NCI-H774 (cell line): ENCODE measurements around the gene PRRT3.
"Not testable (repeated sequence)": the region's sequence is repeated elsewhere in the genome, so short reads cannot be mapped to it uniquely, and the experiment has no call there.

Experiments used
- DNase-seq: peaks from one replicate; lab custom pipeline; 2025; lab: John Stamatoyannopoulos, UW

PRRT3 gene

GRCh38 chr3:9897408-9898372 lies 54.5 kb downstream of the PRRT3 start:
- DNase-seq, result no peak

- not testable (repeated sequence) for DNase-seq
These were observed 55.3 kb downstream of the PRRT3 start for GRCh38 chr3:9896755-9897407.

- not testable (repeated sequence) for DNase-seq
These were observed 56.5 kb downstream of the PRRT3 start for GRCh38 chr3:9895715-9896114.
